ENCODE results near the gene HOXC11.

The HOXC11 gene

DNA sequence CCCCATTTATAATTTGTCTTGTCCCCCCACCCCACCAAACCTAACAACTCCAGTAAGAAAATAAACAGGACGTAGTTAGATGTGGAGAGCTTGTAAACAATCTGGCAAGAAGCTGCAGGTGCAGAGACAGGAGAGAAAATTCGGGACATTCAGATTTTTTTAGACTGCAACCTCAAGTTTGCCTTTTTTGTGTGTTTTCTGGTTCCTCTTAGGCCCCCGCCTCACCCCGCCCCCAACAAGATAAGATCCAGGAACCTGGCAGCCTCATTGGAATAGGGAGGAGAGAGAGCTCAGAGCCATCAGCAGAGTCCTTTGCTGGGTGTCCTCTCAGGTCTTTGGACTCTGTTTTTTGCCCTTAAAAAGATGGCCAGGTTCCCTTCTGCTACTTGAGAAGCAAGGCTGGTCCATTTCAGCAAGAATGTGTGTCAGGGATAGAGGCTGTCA, 14.9 kb downstream of the HOXC11 start:
- no peak for DNase-seq

DNA sequence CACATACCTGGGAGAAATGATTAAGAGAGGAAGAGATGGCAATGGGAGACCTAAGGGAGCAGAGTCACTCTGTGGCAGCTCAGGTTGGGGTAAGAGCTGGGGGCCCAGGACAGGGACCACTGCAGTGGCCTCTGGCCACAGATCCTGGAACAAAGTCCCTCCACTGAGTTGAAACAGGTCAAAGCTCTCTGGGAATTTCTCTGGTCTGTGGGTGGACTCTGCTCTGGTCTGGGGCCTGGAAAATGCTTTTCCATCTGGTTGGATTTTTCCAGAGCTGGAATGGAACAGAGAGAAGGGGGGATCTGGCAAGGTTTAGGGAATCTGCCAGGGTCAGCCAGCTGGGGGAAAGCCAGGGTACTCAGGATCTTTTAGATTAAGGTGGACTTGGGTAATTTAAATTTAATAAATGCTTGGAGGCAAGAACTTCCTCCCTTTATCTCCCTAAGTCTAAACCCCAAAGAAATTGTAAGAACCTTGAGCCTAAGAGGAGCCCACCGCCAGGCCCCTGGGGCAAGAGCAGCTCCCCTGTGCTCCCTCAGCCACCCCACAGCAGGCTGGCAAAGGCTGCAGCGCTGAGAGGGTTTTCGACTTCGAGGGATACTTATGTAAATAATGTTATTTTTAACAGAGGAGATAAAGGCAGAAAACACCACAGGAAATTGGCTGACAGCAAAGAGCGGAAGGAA, 15.8 kb downstream of the HOXC11 start:
- DNase-seq = no peak

DNA sequence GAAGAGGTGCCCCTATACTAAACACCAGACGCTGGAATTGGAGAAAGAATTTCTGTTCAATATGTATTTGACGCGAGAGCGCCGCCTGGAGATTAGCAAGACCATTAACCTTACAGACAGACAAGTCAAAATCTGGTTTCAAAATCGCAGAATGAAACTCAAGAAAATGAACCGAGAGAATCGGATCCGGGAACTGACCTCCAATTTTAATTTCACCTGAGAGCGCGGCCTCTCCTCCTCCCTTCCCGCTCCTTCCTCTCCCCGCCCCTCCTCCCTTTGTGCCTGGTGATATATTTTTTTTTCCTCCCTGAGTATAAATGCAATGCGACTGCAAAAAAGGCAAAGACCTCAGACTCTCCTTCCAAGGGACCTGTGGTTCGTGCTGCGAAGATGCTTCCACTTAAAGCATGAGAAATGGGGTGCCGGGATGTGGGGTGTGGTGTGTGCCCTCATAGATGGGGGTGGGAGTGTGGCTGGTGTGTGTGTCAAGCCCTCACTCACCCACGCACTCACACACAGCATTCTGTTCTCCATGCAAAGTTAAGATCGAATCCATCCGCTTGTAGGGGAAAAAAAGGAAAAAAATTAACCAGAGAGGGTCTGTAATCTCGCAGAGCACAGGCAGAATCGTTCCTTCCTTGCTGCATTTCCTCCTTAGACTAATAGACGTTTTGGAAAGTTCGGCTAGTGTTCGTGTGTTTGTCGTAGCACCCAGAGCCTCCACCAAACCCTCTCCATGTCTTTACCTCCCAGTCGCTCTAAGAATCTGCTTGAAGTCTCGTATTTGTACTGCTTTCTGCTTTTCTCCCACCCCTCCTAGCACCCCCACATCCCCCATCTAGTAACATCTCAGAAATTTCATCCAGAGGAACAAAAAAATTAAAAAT, 16.5 kb downstream of the HOXC11 start:
- no peak for DNase-seq

DNA sequence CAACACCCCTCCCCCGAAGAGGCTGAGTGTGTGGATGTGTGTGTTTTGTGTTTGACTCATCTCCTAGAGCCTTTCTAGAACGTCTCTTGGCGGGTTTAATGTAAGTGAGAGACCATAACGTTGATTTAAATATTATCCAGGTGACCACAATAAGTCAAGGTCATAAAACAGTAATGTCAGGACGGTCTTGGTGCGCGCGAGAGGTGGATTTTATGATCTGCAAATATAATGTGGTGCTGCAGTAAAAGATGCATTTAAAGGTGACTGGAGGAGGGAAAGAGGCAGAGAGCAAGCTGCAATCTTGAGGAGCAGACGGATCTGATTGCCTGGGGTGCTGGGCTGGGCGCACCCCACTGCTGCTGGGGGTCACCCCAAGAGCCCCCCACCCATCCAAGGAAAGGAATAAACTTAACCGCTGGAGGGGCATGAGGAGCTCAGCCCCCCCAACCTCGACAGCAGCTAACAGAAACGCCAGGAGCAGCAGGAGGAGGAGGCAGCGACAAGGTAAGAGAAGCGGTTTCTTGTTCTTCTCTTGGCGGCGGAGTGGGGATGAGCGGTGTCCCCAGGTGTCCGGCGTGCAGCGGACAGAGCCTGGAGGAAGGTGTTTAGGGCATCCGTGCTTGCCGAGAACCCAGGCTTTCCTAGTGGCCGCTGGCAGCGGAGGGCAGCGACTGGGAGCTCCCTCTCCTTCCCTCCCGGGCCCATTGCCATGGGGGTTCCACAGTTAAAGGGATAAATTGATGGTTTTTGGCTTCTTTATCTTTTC, 17.6 kb downstream of the HOXC11 start:
- no peak for DNase-seq

DNA sequence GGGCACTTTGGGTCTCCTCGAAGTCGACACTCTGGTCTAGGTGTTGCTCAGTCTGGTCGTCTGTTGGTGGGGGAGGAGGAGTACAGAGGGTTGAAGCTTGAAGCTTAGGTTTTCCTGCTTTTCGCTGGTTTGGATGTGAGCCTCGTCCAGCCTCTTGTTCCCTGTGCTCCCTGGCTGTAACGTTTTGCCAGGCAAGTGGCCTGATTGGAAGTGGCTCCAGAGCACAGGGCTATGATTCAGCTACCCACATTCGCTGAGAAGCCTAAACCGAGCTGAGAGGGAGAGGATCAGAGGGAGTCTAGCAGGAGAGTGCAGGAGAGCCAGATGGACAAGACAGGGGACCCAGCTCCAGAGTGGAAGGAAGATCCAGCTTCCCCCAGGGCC, 18.1 kb downstream of the HOXC11 start:
- DNase-seq = no peak

DNA sequence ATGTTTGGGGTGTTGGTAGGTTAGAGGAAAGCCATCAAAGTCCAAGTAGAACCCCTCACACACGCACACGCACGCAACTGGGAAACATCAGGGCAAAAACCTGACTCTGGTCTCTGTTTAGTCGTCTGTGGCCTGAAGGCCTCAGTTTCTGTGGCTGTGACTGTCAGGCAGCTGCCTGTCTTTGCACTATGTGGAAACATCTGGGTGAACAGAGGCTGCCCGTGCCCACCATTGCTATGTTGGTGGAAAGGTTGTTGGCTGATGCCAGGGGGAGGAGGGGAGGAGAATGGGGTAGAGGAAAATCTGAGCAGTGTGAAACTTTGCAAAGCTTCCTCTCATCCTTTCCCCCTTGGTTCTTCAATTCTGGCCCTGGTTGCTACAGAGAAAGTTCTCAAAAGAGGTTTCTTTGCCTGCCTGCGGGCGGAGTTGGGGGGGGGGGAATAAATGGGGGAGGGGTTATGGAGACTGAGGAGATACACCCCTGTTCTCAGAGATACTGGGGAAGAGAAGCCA, 19.5 kb downstream of the HOXC11 start:
- no peak for DNase-seq

DNA sequence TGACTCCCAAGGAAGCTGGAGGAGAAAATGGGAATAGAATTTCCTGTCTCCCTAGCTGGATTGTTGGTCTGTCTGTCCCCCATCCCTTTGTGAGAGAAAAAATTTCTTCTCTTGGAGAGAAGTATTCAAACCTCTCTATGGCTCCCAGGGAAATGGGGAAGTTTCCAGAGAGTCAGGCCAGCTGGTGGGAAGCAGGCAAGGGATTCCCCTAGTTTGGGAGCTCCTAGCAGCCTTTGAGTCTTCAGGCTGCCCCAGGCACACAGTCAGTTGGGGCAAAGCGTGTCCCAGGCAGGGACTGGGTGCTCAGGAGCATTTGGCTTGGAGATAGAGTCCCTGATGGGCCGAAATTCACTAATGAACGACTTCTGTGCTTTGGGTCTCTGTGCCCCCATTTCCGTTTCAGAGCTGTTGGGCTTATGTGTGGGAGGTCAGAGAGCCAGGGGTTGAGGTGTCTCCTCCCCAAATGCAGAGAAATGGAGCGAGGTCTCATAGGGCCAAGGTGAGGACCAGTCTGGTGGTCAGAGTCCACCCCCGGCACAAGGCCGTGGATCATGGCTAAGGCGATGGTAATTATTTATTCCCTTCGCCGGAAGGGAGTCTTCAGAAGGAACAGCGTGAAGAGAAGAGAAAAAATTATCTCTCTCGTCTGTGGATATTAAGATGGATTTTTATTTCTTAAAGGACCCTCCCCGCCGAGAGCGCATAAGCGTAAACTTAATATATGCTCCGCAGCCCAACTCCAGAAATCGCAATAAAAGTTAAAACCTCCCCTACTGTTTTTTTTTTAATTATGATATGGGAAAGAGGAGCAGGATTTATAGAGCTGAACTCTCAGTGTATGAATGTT, 20.5 kb downstream of the HOXC11 start:
- DNase-seq = no peak

DNA sequence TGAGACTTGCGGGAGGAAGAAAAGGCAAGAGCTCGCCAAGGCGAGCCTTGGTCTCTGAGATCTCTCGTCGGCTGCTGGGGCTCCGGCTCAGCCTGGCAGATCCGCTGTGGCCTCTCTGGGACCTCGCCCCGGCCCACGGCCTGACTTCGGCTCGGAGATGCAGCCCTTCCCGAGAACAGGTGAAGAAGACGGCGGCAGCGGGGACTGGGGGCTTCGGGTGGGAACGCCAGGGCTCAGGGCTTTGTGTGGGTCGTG, 21.0 kb downstream of the HOXC11 start:
- no peak for DNase-seq

DNA sequence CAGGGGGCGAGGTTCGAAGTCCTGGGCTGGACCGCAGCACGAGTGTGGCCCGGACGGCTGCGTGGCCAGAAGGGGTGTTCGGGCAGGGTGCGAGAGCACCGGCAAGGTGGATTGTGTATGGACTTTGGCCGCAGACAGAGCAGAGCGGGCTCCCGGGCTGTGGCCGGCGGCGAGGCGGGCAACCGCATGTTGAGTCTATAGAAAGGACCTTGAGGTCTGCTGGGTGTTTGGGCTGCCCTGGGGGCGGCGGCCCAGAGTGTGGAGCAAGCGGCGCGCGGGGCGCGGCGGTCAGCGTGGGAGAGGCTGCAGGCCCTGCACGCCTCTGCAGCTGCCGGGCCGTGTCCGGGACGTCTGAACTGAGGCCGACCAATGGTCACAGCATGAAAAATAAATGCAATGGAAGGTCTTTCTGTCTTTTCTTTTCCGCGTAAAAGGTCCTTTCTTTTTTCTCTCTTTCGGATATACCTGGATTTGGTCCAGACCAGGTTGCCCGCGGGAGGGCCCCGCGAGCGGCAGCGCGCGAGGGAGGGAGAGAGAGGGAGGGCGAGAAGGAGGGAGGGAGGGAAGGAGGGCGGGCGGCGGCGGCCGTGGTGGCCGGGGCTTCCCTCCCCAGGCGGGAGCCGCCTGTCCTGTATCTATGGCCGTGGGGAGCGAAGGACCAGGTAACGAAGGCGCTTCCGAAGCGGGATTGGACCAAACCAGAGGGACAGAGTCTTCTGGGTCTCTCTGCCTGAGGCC, 21.5 kb downstream of the HOXC11 start:
- no peak for DNase-seq

DNA sequence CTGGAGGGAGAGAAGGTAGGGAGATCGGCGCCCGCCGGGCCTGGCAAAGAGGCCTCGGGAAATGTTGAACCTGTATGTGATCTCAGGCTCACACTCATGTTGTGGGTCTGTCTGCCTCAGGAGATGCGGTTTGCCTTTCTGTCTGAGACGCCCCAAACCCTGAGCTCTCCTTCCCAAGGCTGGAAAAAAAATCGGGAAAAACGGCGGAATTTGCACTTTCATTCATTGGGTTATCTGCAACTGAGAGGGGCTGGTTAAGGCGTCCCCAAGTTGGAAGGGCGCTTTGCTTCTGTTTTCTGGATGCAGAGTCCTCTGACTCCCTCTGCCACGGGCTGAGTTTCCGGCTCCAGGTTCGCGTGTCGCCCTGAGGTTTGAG, 22.1 kb downstream of the HOXC11 start:
- DNase-seq = no peak

DNA sequence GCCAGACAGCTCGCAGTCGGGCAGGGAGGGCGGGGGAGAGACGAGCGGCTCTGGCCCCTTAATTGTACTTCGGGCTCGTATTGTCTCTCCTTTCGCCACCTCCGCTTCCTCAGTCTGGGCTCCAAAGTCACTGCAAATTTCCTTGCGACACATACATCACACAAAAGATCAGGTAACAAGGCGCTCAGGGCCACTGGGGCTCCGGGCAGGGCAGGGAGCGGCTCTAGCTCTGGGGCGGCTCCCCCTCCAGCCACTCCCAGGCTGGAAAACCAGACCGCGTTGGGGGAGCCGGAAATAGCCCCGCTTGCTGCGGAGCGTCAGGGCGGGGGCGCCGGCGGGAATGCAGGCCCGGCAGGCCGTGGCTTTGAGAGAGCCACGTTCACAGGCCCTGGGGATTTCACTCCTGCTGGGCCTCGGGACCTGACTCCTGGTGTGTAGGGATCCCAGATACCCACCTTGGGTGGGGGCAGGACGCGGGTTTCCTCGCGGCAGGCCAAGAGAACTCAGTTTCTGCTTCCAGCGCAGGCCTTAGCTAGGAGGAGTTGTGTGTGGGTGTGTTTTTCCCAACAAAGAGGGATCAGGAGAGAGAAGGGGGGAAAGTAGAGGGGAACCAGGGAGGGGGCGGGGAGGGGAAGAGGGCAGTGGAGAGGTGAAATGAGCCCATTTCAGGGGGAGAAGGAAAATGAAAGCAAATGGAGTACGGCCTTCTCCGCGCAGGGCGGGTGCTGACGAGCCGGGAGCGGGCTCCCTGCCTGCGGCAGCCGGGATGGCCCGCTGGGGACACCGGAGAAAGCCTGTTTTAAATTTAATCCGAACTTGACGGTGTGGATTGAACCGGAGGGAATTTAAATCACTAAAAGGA, 22.7 kb downstream of the HOXC11 start:
- no peak for DNase-seq

DNA sequence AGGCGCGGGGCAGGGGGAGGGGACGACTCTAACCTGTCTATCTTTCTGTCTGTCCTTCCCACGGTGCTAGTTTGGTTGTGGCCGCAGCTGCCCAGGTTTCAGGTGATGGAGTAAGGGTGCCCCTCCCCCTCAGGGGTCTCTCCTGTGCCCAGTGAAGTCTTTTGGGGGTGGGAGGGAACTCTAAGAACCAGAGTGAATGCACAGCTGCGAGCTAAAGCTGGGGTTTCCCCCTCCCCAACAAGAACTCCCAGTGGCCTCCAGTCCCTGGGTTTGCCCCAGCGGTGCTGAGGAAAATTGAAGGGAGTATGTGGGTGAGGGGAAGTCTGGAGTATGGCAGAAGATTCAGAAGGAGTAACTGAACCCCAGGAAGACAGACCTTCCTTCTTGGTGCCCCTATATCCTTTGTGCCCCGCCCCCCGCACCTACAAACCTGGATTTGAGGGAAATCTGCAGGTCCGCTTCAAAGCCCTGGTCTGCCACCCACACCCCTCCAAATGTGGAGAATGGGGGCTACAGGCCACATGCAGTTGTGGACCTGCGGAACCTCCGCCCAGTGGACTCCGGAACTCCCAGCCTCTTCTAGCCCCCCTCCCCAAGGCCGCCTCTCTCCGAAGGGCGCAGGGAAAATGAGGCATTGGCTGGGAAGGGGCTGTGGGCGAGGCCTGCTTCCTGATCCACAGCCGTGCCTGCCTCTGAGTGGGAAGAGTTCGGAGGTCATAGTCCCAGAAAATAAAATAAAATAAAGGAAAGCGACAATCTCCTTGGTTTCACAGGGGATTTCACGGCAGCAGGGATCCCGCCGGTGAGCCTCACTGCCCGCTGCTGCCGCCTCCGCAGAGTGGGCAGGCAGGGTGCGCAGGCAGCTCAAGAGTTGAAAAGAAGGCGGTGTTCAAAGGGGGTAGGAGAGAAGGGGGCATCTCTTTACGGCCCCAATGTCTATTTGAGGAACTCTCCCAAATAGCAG, 23.6 kb downstream of the HOXC11 start:
- no peak for DNase-seq

DNA sequence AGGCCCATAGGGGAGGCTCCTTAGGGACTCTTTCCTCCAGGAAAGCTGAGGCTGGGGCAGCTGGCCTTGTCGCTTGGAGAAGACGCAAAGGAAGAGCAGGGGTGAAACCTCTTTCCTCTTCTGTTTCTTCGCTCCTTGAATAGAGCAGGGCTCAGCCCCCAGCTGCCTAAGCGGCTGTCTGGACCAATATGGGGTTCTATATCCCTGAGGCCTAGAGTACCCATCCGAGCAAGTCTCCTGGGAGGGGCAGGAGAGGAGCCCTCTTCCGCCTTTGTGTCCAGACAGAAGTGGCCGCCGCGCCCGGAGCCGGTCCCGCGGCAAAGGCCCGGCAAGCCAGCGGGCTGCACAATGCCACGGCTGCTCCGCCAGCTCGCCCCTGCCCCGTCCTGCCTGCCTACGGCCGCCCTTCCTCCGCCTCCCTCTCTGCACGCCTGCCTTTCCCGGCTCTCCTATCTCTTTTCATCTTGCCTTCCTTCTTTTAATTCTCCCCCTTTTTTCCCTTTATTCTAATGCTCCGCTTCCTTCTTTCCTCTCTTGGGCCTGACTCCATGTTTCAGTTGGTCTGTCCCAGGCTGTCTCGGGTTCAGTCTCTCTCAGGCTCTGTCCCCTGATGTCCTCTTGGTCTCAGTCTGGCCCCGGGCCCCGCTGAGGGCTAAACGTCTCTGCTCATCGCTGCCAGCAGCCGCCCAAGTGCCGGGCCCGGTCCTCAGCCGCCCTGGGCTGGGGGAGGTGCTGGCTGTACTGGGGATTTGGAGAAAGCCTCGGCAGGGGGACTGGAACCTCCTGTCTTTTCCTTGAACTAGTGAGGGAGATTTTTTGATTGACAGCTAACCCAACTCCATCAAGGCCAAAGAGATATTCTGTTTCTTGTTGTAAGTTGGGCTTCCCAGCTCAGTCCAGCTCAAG, 24.5 kb downstream of the HOXC11 start:
- DNase-seq = no peak

DNA sequence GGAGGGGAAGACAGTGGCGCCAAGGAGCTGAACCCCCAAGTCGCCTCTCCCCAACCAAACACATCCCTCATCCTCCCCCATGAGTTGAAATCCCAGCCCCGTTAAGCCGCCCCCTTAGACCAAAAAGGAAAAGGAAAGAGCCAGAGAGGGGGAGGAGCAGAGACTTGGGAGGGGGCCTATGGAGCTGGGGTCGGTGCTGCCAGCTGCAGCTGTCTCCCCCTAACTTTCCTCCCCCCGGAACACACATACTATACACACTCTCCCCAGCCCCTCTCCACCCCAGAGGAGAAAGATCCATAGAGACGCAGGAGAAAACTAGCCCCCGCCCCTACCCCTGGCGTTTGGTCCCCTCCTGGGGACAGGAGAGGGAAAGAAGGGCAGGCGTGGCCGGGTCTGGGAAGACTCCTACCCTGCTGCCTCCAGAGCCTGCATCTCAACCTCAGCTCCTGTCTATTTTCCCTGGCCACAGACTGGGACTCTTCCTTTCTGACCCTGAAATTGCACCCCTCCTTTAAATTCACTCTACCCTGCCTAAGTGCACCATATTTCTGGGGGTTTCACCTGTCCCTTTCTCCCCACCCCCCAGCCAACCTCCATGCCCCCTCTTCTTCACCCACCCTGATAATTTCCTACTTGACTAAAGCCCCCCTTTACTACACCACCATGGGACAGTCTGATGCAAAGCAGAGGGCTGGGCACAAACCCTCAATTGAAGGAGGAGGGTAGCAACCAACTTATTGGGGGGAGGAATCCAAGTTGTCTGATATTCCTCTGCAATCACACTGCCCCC, 25.4 kb downstream of the HOXC11 start:
- DNase-seq = no peak

DNA sequence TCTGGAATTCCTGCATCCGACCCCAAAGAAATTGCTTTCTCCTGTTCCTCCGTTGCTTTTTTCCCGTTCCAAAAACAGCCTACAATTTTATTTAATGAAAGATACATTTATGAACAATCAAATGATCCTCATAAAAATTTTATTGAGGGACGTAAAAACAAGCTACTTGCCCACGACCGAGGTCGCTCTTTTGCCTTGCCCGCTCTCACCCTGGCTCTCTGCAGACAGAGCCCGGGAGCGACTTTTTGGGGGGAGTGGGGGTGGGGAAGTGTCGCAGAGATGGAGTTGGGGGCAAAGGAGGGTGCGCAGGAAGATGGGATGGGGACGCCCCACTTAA, 25.9 kb downstream of the HOXC11 start:
- no peak for DNase-seq

DNA sequence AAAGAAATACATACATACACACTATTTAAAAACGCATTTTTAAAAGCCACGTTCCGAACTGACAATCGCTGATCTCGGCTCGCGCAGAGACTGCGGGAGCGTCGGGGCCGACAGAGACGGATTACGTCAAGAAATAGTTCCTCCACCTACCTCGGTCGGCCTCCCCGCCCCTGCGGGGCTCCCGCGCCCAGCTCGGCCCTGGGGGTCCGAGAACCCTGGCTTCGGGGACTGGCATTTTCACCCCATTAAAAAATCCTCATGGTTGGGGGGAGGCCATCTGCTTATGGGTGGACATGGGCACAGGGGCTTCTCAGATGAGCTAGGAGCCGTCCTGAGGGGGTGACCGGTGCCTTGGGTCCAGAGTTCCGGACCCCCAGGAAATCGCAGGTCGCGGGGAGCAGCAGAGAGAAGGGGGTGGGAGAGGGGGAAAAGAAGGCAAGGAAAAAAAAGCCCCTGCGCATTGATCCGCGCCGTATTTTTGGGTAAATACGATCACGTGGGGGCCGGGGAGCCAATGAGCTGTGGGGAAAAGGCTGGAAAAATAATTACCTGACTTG, 26.7 kb downstream of the HOXC11 start:
- DNase-seq = peak; percentile 68
